DMS53 treated with DMSO at 0.1 percent for 48 hours (cell line): Measurements from ENCODE around the gene DYNC1H1.

Source experiments
- DNase-seq: peaks from one replicate; lab custom pipeline; 2025; ENCODE audit not compliant: unreplicated experiment; lab: John Stamatoyannopoulos, UW

The DYNC1H1 gene

DNA sequence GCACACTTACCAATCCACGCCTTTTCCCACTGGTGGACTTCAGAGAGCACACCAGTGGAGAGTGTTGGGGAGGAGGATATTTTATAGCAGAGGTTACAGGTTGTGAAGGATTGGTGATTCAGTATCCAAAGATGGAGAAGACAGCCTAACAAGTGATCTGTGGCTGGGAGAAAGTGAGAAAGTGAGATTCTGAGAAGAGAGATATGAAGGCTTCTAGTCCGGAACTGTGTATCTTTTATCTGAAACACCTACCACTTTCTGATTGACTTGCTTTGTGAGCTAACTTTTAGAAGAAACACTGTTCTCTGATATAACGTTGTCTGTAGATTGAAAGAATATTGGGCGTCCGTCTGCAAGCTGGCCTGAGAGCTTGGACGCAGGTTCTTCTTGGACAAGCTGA, 24.0 kb downstream of the DYNC1H1 start:
- no peak for DNase-seq

- no peak for DNase-seq
Observed at GRCh38 chr14:101991352-101991751, 27.0 kb downstream of the DYNC1H1 start.

- no peak for DNase-seq
Observed at GRCh38 chr14:101992708-101993107, 28.3 kb downstream of the DYNC1H1 start.

- DNase-seq, result no peak
Observed at GRCh38 chr14:101997429-101998336, 33.3 kb downstream of the DYNC1H1 start.

DNA sequence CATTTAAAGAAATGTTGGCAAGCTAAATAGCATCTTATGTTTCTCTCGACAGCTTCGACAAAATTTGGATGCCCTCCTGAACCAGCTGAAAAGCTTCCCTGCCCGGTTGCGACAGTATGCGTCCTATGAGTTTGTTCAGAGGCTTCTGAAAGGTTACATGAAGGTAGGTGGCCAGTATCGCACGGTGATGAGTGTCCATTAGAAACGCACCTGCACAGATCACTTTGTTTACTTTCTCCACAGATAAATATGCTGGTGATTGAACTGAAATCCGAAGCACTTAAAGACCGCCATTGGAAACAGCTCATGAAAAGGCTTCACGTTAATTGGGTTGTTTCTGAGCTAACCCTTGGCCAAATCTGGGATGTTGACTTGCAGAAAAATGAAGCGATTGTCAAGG, 36.5 kb downstream of the DYNC1H1 start:
- DNase-seq, result no peak

GRCh38 chr14:102005336-102005735, 41.0 kb downstream of the DYNC1H1 start:
- no peak for DNase-seq

GRCh38 chr14:102007916-102008418, 43.6 kb downstream of the DYNC1H1 start:
- DNase-seq, result no peak

- DNase-seq, result no peak
Observed at GRCh38 chr14:102008891-102009290, 44.5 kb downstream of the DYNC1H1 start.

- no peak for DNase-seq
Observed at GRCh38 chr14:102011631-102012030, 47.3 kb downstream of the DYNC1H1 start.

GRCh38 chr14:102012336-102012735, 48.0 kb downstream of the DYNC1H1 start:
- no peak for DNase-seq

- DNase-seq, result no peak
Observed at GRCh38 chr14:102013669-102014200, 49.4 kb downstream of the DYNC1H1 start.

- no peak for DNase-seq
Observed at GRCh38 chr14:102015045-102015685, 50.8 kb downstream of the DYNC1H1 start.

DNA sequence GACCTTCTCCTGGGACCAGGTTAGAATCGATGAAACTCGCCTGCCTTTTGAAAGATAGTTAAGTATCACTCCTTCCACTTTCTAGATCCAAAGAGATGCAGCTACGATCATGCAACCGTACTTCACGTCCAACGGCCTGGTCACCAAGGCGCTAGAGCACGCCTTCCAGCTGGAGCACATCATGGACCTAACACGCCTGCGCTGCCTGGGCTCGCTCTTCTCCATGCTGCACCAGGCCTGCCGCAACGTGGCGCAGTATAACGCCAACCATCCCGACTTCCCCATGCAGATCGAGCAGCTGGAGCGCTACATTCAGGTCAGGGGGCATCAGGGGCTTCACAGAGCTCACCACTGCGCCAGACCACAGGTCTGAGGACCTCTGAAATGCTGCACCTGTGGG, 51.4 kb downstream of the DYNC1H1 start:
- no peak for DNase-seq

- no peak for DNase-seq
Observed at GRCh38 chr14:102016420-102017090, 52.2 kb downstream of the DYNC1H1 start.

DNA sequence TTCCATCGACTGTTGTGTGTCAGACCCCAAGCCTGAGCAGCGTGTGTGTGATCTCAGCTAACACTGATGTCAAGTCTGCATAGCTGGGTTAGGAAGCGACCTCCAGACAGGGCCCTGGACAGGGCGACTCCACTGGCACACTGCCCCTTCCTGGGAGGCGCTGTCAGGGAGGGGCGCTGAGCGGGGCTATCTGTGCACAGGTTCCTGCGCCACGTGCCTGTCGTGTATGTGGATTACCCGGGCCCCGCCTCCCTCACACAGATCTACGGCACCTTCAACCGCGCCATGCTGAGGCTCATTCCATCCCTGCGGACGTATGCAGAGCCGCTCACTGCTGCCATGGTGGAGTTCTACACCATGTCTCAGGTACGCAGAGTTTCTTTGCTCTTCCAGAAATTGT, 53.9 kb downstream of the DYNC1H1 start:
- DNase-seq, result no peak

- DNase-seq, result no peak
Observed at GRCh38 chr14:102019006-102019540, 54.7 kb downstream of the DYNC1H1 start.

DNA sequence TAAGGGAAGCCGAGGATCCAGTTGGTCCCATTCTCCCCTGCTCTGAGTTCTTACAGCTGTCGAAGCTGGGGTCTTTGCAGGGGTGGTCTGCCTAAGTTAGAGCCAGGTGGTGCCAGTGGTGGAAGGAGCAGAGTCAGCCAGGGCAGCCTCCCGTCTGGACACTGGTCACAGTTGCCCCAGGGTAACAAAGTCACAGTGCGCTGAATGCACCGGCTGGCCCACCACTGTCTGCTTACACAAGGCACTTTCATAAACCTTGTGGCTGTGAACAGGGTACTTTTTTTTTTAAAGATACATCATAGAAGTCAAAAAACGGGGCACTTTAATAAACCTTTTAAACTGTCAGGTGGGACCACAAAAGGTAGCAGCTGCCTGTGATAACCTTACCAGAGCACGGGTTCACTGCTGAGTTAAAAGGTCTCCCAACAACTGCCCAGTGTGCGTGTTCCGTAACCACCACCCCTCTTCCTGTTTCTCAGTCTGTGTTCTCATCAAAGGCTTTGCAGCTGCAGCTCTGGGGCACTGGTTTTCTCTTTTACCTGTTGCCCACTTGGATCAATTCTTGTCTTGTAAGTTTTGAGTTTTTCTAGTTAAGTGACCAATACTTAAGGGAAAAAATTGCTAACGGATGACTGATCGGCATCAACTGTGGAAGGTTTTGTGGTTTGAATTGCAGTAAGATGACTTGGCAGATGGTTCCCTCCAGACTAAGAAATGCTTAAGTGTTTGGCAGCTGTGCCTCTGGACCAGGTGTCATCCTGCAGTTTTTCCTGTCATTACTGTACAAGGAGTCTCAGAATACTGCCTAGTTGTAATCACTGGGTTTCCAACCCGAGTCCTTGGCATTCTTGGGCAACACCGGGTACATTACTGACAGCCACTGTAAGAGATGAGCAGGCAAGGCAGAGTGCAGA, 55.9 kb downstream of the DYNC1H1 start:
- DNase-seq, result no peak

DNA sequence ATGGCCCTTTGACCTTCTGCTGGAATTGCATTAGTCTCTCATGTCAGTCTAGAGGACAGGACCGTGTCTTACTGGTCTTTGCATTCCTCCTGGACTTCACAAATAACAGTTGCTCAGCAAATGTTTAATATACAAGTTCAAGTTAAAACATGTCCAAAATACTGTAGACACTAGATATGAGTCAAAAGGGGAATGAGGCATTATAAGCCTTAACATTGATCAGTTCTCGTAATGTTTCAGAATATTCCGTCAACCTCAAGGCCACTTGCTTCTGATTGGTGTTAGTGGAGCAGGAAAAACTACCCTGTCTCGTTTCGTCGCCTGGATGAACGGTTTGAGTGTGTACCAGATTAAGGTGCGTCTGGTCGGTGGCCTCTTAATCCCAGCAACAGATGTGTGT, 62.6 kb downstream of the DYNC1H1 start:
- DNase-seq, result no peak

DNA sequence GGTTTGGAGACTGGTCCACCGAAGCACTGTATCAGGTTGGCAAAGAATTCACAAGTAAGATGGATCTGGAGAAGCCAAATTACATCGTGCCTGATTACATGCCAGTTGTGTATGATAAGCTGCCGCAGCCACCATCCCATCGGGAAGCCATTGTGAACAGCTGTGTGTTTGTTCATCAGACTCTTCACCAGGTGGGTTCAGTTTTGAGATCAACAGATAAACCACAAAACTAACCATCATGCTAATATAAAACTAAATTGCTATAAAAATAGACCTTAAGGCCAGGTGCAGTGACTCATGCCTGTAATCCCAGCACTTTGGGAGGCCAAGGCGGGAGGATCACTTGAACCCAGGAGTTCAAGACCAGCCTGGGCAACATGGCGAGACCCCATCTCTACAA, 63.6 kb downstream of the DYNC1H1 start:
- DNase-seq, result no peak

DNA sequence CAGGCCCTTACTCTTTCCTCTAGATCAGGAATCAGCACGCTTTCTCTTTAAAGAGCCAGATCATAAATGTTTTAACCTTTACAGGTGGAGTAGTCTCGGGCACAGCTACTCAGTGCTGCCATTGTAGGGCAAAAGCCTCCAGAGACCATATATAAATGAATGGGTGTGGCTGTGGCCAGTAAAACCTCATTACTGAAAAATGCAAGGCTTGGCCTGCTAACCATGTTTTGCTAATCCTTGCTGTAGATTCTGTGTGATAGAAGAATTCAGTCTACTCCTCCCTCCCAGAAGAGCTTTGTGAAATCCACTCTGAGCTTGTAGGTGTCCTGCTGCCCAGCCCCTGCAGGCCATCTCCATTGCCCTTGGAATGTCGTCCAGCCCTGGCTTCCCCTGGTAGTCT, 64.4 kb downstream of the DYNC1H1 start:
- no peak for DNase-seq
